B cell (primary cell): ENCODE measurements around the gene EEFSEC.

Experiments
- CTCF ChIP-seq: fragments of 200-600 bp; IDR thresholded peaks from one replicate; pipeline ENCODE4 v1.8.0; 2022; ENCODE audit warnings: antibody characterized with exemption, mild to moderate bottlenecking
- EZH2 ChIP-seq: IDR thresholded peaks from 2 replicates; pipeline ENCODE4 v1.6.1; 2012; ENCODE audit warnings: borderline replicate concordance, low read depth, mild to moderate bottlenecking, moderate library complexity, low read length; ENCODE audit not compliant: insufficient read depth, poor library complexity, severe bottlenecking

GRCh38 chr3:128317101-128317697 lies 163.9 kb downstream of the EEFSEC start:
- TF ChIP-seq CTCF: no peak
- TF ChIP-seq EZH2: no peak
